Ovary (tissue), 3 donors: Measurements from ENCODE around the gene ETV6.

Source experiments
- CTCF ChIP-seq, 3 donors: fragments of 450-650 bp in 2 of 3; fragments of 200-600 bp in 1 of 3; IDR thresholded peaks; one replicate each; pipeline versions ENCODE4 v1.5.1 to v1.8.0; 2016 to 2022; ENCODE audit warnings: antibody characterized with exemption in 3 of 3, mild to moderate bottlenecking in 1 of 3
- EP300 ChIP-seq: sonication (generic); formaldehyde crosslinking; IDR thresholded peaks from one replicate; pipeline ENCODE4 v1.6.1; 2017; ENCODE audit warnings: antibody characterized with exemption
- POLR2A ChIP-seq: fragments of 450-650 bp; IDR thresholded peaks from one replicate; pipeline ENCODE4 v1.6.1; 2017; ENCODE audit warnings: antibody characterized with exemption, mild to moderate bottlenecking, moderate library complexity
- donor health status: DM: no; HTN: no; CAD: no.

DNA sequence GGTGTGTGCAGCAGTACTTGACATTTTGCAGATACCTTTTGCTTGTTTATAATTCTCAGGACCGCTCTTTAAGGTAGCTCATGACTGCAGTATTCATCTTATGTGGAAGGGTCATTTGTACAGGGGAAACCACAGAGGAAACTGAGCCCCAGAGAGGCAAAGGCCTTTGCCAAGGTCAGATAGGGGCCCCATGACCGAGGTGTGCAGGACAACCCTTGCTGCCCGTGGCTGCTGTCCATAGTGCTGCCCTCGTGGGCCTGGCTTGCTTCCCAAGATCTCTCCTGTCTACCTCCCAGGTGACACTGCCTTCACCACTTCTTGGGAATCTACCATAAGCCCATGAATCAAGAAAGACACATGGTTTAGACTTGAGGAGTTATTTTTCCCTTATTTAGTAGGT is 222.6 kb downstream of the ETV6 start:
- TF ChIP-seq CTCF (IDR thresholded peaks at IDR 0.05) (no peak), POLR2A (no peak), EP300 (no peak)
